Thymus (tissue), 14 donors: Measurements from ENCODE around the gene WDR1. TPM values are rescaled to one million over a fixed set of nuclear protein-coding genes. Genes with fewer than 3 reads are reported as not detected.

Experiments used
- DNase-seq, 9 donors: peaks; one replicate each; pipeline ENCODE4 v3.0.0-alpha.2; 2013; ENCODE audit warnings: low spot score in 9 of 9, low read depth in 6 of 9, missing footprints in 1 of 9
- H3K27ac ChIP-seq, 2 donors: one replicate each; pipeline ENCODE4 v1.5.1; 2013; ENCODE audit warnings: control low read depth in 1 of 2, low read depth in 1 of 2, low read length in 1 of 2, mild to moderate bottlenecking in 1 of 2, moderate library complexity in 1 of 2
- H3K27me3 ChIP-seq, 2 donors: one replicate each; pipeline ENCODE4 v1.5.1; 2013; ENCODE audit warnings: low read length in 1 of 2; ENCODE audit not compliant: control insufficient read depth in 2 of 2, insufficient read depth in 1 of 2
- H3K36me3 ChIP-seq, 2 donors: one replicate each; pipeline ENCODE4 v1.5.1; 2013; ENCODE audit warnings: low read length in 1 of 2, mild to moderate bottlenecking in 1 of 2, moderate library complexity in 1 of 2; ENCODE audit not compliant: control insufficient read depth in 2 of 2, insufficient read depth in 2 of 2
- H3K4me1 ChIP-seq, 2 donors: one replicate each; pipeline ENCODE4 v1.5.1; 2013; ENCODE audit warnings: low read length in 2 of 2; ENCODE audit not compliant: control insufficient read depth in 2 of 2, insufficient read depth in 2 of 2
- H3K4me3 ChIP-seq, 2 donors: one replicate each; pipeline ENCODE4 v1.5.1; 2013; ENCODE audit warnings: low read length in 2 of 2, control low read depth in 1 of 2, mild to moderate bottlenecking in 1 of 2
- H3K9me3 ChIP-seq, 2 donors: one replicate each; pipeline ENCODE4 v1.5.1; 2013; ENCODE audit warnings: low read length in 1 of 2, mild to moderate bottlenecking in 1 of 2; ENCODE audit not compliant: control insufficient read depth in 2 of 2, insufficient read depth in 1 of 2
- WGBS: extraction: QIAGEN DNeasy Blood & Tissue Kit; methylation state at CpG from one replicate; pipeline ENCODE4 v1.1.7; 2013; 5-methylcytosine and 5-hydroxymethylcytosine counted together
- long read RNA-seq, 10 donors: transcript quantifications; one replicate each; lab custom pipeline, GENCODE V29; 2026
- polyA plus RNA-seq: library from polyadenylated mRNA; stranded (reverse); fragments of 200-250 nt; gene quantifications from one replicate; pipeline ENCODE4 v1.2.3, GENCODE V29; 2013
- total RNA-seq: library from RNA; stranded (reverse); fragments of 120-200 nt; gene quantifications from one replicate; pipeline ENCODE4 v1.2.4, GENCODE V29; 2013
- donor health status: healthy.

WDR1 gene, protein sequence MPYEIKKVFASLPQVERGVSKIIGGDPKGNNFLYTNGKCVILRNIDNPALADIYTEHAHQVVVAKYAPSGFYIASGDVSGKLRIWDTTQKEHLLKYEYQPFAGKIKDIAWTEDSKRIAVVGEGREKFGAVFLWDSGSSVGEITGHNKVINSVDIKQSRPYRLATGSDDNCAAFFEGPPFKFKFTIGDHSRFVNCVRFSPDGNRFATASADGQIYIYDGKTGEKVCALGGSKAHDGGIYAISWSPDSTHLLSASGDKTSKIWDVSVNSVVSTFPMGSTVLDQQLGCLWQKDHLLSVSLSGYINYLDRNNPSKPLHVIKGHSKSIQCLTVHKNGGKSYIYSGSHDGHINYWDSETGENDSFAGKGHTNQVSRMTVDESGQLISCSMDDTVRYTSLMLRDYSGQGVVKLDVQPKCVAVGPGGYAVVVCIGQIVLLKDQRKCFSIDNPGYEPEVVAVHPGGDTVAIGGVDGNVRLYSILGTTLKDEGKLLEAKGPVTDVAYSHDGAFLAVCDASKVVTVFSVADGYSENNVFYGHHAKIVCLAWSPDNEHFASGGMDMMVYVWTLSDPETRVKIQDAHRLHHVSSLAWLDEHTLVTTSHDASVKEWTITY
- total RNA-seq (166 TPM), polyA plus RNA-seq (141 TPM)
- long read RNA-seq, donor 1, partial matches to known transcripts: 0 of 4 reads
- long read RNA-seq, donor 1, other reads (novel, unspliced or antisense): 0 of 4 reads
- long read RNA-seq, donor 2: 0 reads
- long read RNA-seq, donor 3, transcript WDR1-213 (2 exons, 559 nt): minor isoform, 6 of 114 reads
- long read RNA-seq, donor 3, transcript WDR1-204 (15 exons, 3,054 nt): major isoform, 53 of 114 reads
- long read RNA-seq, donor 3, partial matches to known transcripts: 53 of 114 reads
- long read RNA-seq, donor 3, other reads (novel, unspliced or antisense): 0 of 114 reads
- long read RNA-seq, donor 4, transcript WDR1-204 (15 exons, 3,054 nt): major isoform, 23 of 39 reads
- long read RNA-seq, donor 4, partial matches to known transcripts: 12 of 39 reads
- long read RNA-seq, donor 4, other reads (novel, unspliced or antisense): 0 of 39 reads
- long read RNA-seq, donor 5, transcript WDR1-204 (15 exons, 3,054 nt): major isoform, 61 of 136 reads
- long read RNA-seq, donor 5, transcript WDR1-213 (2 exons, 559 nt): minor isoform, 6 of 136 reads
- long read RNA-seq, donor 5, partial matches to known transcripts: 51 of 136 reads
- long read RNA-seq, donor 5, other reads (novel, unspliced or antisense): 11 of 136 reads
- long read RNA-seq, donor 6, transcript WDR1-213 (2 exons, 559 nt): minor isoform, 6 of 70 reads
- long read RNA-seq, donor 6, transcript WDR1-204 (15 exons, 3,054 nt): major isoform, 39 of 70 reads
- long read RNA-seq, donor 6, partial matches to known transcripts: 25 of 70 reads
- long read RNA-seq, donor 6, other reads (novel, unspliced or antisense): 0 of 70 reads
- long read RNA-seq, donor 7, transcript WDR1-204 (15 exons, 3,054 nt): major isoform, 42 of 82 reads
- long read RNA-seq, donor 7, transcript WDR1-213 (2 exons, 559 nt): minor isoform, 8 of 82 reads
- long read RNA-seq, donor 7, partial matches to known transcripts: 29 of 82 reads
- long read RNA-seq, donor 7, other reads (novel, unspliced or antisense): 0 of 82 reads
- long read RNA-seq, donor 8, transcript WDR1-204 (15 exons, 3,054 nt): major isoform, 14 of 36 reads
- long read RNA-seq, donor 8, partial matches to known transcripts: 18 of 36 reads
- long read RNA-seq, donor 8, other reads (novel, unspliced or antisense): 0 of 36 reads
- long read RNA-seq, donor 9, transcript WDR1-204 (15 exons, 3,054 nt): major isoform, 27 of 39 reads
- long read RNA-seq, donor 9, partial matches to known transcripts: 8 of 39 reads
- long read RNA-seq, donor 9, other reads (novel, unspliced or antisense): 0 of 39 reads
- long read RNA-seq, donor 10, transcript WDR1-204 (15 exons, 3,054 nt): major isoform, 38 of 98 reads
- long read RNA-seq, donor 10, transcript WDR1-213 (2 exons, 559 nt): minor isoform, 19 of 98 reads
- long read RNA-seq, donor 10, partial matches to known transcripts: 39 of 98 reads
- long read RNA-seq, donor 10, other reads (novel, unspliced or antisense): 0 of 98 reads

DNA sequence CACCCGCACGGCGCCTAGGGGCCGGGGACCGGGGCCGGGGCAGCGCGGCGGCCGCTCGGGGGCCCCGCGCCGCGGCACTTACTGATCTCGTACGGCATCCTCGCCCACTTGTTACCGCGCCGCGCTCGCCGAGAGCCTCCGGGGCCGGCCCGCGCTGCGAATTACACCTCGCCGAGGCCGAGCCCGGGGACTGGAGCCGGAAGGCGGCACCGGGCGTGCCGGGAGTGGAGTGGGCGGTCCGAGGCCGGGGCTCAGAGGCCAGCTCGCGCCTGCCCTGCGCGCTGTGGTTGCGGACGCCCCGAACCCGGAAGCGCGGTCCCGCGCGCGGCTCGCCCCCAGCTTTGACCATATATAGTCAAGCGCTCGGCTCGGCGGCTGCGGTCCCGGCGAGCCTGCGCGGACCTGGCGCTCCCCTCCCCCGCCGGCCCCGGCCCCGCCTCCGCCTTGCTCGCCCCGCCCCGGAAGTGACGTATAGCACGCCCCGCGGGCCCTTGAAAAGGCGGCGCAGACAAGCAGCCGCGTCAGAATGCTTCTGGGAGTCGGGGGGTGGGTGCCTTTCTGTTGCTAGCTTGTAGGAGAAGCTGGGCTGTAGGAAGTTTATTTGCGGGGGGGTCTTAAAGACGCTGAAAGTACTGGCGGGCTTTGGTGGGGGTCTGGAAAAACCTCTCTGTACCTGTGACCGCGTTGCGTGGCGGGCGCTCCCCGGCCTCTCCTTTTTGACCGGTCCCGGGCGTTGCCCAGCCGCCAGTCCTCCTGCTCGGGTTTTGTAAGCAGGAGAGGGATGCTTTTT lies at the start of gene WDR1:
Gene WDR1, minus strand, starts transcription at position 231 of the 790 bp plus-strand sequence. Its CDS starts 133 bp downstream, at position 98.
- Histone ChIP-seq H3K4me1 (peaks cover 58 to 70% of the 10 kb centered on the region in 2 donors), H3K27me3 (no peaks in the 10 kb centered on the region), H3K36me3 (peaks cover 40% of the 10 kb centered on the region in 2 donors), H3K9me3 (no peaks in the 10 kb centered on the region), H3K4me3 (peak within 1 kb of the TSS; percentile 82 to 93), H3K27ac (peak within 1 kb of the TSS; percentile 97 to 99)
- peak in 8 of 9 donors; percentile 73 to 94 (median 86) for DNase-seq
- WGBS: under 1% methylated on average over 97 of the region's 97 CpGs

DNA sequence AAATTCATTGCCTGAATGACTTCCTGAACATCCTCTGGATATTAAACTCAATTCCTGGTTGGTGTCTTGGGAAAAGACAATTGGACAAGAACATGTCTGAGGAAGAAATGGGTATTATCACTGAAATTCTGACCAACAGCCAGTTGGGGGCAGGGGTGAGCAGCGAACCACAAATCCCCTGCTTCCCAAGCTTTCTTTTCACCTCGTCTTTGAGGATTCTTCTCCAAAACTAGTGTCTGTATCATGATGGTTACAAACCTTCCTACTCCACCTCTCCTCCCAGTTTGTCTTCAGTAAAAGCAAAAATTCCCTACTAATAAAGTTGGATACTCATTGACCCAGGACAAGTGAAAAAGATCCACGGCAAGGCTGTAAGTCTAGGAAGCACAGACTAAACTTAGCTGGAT lies 48.3 kb upstream of the WDR1 start:
- Histone ChIP-seq H3K9me3 (no peaks in the 10 kb centered on the region), H3K27me3 (no peaks in the 10 kb centered on the region), H3K27ac (no peak overlapping the region), H3K36me3 (no peaks in the 10 kb centered on the region), H3K4me1 (peaks cover 11 to 36% of the 10 kb centered on the region in 2 donors), H3K4me3 (no peak overlapping the region)
- WGBS: 41% methylated on average over 3 of the region's 3 CpGs
- peak in 1 of 9 donors; percentile 32 for DNase-seq

DNA sequence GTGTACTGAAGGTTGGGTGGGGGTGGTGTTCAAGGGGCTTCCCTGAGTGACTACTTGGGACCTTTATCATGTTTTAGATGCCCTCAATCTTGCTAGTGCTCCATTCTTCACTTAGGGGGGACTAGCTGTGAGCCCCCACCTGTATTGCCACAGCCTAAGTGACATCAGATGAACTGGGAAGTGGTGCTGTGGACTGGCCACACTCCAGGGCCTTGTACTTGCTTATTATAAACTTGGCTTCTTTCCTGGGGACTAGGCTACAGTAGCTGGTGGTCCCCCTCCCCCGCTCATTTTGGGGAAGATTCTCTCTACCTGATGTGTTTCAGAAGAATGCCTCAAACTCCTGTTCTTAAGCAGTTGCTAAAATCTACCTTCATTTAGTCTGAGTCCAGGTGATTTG lies 46.7 kb upstream of the WDR1 start:
- 95% methylated on average over 1 of the region's 1 CpG for WGBS
- H3K27me3 ChIP-seq: no peaks in the 10 kb centered on the region

DNA sequence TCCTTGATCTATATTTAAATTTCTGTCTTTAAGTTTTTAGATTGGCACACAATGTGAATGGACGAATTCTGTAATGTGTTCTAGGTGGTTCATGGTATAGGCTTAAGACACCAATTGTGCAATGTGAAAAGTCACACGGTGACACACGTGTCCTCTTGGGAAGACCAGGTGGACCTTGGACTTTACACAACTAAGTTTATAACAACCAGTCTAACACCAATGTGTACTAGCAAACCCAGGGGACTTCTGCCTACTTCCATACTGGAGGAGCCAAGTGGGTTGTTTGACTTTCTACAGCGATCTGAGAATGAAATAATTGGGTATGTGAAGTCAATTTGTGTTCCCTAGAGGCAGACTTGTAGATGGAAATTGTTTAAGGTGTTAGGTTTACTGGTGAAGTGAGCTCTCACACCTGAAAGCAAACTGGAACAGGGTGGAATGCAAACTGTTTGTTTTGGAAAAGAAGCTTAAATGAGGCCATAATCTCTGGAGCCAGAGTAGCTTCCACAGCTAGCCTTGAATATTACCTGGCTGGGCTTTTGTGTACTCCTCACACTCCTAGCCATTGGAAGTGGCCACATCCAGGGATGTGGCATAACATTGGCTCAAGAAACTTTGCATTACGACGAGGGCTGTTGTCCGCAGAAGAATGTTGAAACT lies 45.9 kb upstream of the WDR1 start:
- DNase-seq: no peak
- H3K27ac ChIP-seq: no peak overlapping the region

More for the DNA sequence above, 46.7 kb upstream of the WDR1 start:
- Histone ChIP-seq H3K4me3 (no peak overlapping the region), H3K36me3 (no peaks in the 10 kb centered on the region), H3K4me1 (peaks cover 15 to 49% of the 10 kb centered on the region in 2 donors), H3K27ac (no peak overlapping the region), H3K9me3 (no peaks in the 10 kb centered on the region)
- DNase-seq: no peak

DNA sequence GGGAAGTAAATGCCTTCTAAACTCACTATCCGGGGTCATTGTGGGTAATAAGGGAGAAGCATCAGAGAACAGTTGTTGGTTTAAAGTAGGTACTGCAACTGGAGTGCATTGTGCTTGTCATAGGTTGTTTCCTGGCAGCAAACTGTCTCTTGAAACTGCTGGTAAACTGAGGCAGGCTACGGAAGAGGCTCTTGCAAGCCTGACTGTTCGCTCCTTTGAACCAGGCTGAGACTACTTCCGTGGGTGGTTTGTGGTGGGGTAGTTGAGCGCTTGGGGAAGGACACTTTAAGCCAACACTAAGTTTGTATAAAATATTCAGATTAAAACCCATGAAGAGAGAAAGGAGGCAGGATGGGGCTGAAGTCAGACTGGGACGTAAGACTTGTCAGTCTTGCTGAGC lies 45.2 kb upstream of the WDR1 start:
- 64% methylated on average over 6 of the region's 6 CpGs for WGBS

More for the DNA sequence above, 45.9 kb upstream of the WDR1 start:
- Histone ChIP-seq H3K9me3 (no peaks in the 10 kb centered on the region), H3K4me3 (no peak overlapping the region), H3K27me3 (no peaks in the 10 kb centered on the region), H3K36me3 (no peaks in the 10 kb centered on the region), H3K4me1 (peaks cover 18 to 46% of the 10 kb centered on the region in 2 donors)
- 96% methylated on average over 7 of the region's 7 CpGs for WGBS

DNA sequence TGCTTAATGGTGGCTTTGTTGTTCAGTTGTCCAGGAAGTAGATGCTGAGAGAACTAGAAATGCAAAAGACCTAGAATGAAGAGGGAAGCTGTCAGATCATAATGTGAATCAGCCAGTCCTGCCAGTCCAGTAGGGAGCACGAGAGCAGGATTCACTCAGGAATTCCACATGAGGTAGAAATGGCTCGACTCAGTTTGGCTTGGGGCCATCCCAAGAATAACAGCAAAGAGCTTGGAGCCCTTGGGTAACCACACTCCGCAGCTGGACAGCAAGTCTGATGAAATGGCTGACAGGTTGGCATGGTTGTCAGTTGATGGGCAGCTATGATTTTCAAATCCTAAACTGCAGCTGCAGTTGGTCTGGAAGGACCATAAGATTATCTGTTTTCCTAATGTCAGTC lies 44.5 kb upstream of the WDR1 start:
- H3K27me3 ChIP-seq: no peaks in the 10 kb centered on the region
- no peaks in the 10 kb centered on the region for H3K9me3 ChIP-seq
- no peak for DNase-seq
- 61% methylated on average over 3 of the region's 3 CpGs for WGBS
- peak overlapping the region in 1 of 2 donors; percentile 57 for H3K27ac ChIP-seq
- no peaks in the 10 kb centered on the region for H3K36me3 ChIP-seq
- H3K4me1 ChIP-seq: peaks cover 18 to 52% of the 10 kb centered on the region in 2 donors
- H3K4me3 ChIP-seq: no peak overlapping the region

More for the DNA sequence above, 45.2 kb upstream of the WDR1 start:
- DNase-seq: peak in 3 of 9 donors; percentile 36 to 68 (median 40)
- H3K27me3 ChIP-seq: no peaks in the 10 kb centered on the region
- no peaks in the 10 kb centered on the region for H3K9me3 ChIP-seq
- H3K27ac ChIP-seq: peak overlapping the region in 1 of 2 donors; percentile 57
- no peaks in the 10 kb centered on the region for H3K36me3 ChIP-seq
- H3K4me3 ChIP-seq: no peak overlapping the region
- peaks cover 18 to 52% of the 10 kb centered on the region in 2 donors for H3K4me1 ChIP-seq

DNA sequence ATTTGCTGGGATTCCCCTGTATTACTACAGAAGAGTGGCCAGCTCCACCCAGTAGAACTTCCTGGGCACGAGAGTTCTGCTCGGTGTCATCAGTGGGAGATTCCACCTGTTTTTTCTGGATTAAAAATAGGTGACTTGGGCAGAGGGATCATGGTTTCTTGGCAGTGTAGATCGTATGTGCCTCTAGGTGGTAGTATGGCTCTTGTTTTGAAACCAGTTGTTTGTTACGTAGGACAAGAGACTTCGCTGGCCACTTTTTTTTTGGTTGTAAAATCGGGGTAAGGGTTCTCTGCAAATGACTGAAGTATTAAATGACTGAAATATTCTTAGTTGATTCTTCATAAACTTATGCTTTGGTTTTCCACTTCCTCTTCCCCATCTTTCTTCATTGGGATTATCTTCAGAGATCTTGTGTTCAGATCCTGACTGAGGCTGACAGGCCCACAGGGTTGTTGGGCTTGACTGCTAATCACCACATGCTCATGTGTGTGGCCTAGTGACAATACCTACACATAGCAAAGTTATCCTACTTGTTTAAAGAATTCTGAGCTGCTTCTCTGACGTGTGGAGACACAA lies 43.8 kb upstream of the WDR1 start:
- peaks cover 18 to 52% of the 10 kb centered on the region in 2 donors for H3K4me1 ChIP-seq
- H3K9me3 ChIP-seq: no peaks in the 10 kb centered on the region
- peak in 1 of 9 donors; percentile 43 for DNase-seq
- H3K27me3 ChIP-seq: no peaks in the 10 kb centered on the region
- no peaks in the 10 kb centered on the region for H3K36me3 ChIP-seq
- WGBS: 78% methylated on average over 7 of the region's 7 CpGs
- H3K4me3 ChIP-seq: no peak overlapping the region
- no peak overlapping the region for H3K27ac ChIP-seq
